Mammary microvascular endothelial cell (primary cell): ENCODE measurements around the gene CCRL2. TPM values are rescaled to one million over a fixed set of nuclear protein-coding genes. Genes with fewer than 3 reads are reported as not detected.

Source experiments
- total RNA-seq: library from RNA; depleted of rRNA; stranded (reverse); fragments of >200 nt; gene quantifications from 2 replicates; pipeline ENCODE4 v1.2.3, GENCODE V29; 2015

The CCRL2 gene
- total RNA-seq: 13.9 and 14.8 TPM in 2 replicates

GRCh38 chr3:46406788-46407611, at the start of gene CCRL2, which contains the start of gene CCR5AS:
TSS of gene CCRL2 (plus strand) at chr3:46407259. CDS start at chr3:46408080, 821 bp downstream.
TSS of gene CCR5AS (minus strand) at chr3:46407066.

GRCh38 chr3:46370839-46371518, 36.1 kb upstream of the CCRL2 start, which contains the start of gene CCR5:
TSS of gene CCR5 (plus strand) at chr3:46370946. CDS start at chr3:46372903, 1,957 bp downstream.

Other genes starting within 250 kb of the CCRL2 start
- not detected in 2 replicates for gene CCR1, start 198.9 kb upstream of the CCRL2 start, total RNA-seq
- not detected in 2 replicates for gene CCR3, start 164.8 kb upstream of the CCRL2 start, total RNA-seq
- not detected in 2 replicates for gene CCR2, start 53.1 kb upstream of the CCRL2 start, total RNA-seq
- not detected in 2 replicates for gene CCR5, start 36.3 kb upstream of the CCRL2 start, total RNA-seq
- gene LTF, start 57.6 kb downstream of the CCRL2 start, total RNA-seq: 0.25 and 3.1 TPM in 2 replicates
- not detected in 2 replicates for gene RTP3, start 90.7 kb downstream of the CCRL2 start, total RNA-seq
- gene LRRC2, start 159.0 kb downstream of the CCRL2 start, total RNA-seq: 0.47 and 0.64 TPM in 2 replicates
- not detected in 2 replicates for gene FAM240A, start 205.3 kb downstream of the CCRL2 start, total RNA-seq